GM21737 (cell line): ENCODE results near the gene GOLGA3.
"Not testable (repeated sequence)": the region's sequence is repeated elsewhere in the genome, so short reads cannot be mapped to it uniquely, and the experiment has no call there.

Experiments used
- ATAC-seq: cut with Tn5 transposase; IDR thresholded peaks from one replicate; pipeline ENCODE4 v1.9.1; 2021; ENCODE audit warnings: mild to moderate bottlenecking, moderate library complexity; ENCODE audit not compliant: unreplicated experiment

The GOLGA3 gene, protein sequence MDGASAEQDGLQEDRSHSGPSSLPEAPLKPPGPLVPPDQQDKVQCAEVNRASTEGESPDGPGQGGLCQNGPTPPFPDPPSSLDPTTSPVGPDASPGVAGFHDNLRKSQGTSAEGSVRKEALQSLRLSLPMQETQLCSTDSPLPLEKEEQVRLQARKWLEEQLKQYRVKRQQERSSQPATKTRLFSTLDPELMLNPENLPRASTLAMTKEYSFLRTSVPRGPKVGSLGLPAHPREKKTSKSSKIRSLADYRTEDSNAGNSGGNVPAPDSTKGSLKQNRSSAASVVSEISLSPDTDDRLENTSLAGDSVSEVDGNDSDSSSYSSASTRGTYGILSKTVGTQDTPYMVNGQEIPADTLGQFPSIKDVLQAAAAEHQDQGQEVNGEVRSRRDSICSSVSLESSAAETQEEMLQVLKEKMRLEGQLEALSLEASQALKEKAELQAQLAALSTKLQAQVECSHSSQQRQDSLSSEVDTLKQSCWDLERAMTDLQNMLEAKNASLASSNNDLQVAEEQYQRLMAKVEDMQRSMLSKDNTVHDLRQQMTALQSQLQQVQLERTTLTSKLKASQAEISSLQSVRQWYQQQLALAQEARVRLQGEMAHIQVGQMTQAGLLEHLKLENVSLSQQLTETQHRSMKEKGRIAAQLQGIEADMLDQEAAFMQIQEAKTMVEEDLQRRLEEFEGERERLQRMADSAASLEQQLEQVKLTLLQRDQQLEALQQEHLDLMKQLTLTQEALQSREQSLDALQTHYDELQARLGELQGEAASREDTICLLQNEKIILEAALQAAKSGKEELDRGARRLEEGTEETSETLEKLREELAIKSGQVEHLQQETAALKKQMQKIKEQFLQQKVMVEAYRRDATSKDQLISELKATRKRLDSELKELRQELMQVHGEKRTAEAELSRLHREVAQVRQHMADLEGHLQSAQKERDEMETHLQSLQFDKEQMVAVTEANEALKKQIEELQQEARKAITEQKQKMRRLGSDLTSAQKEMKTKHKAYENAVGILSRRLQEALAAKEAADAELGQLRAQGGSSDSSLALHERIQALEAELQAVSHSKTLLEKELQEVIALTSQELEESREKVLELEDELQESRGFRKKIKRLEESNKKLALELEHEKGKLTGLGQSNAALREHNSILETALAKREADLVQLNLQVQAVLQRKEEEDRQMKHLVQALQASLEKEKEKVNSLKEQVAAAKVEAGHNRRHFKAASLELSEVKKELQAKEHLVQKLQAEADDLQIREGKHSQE (N-terminal part only)

DNA sequence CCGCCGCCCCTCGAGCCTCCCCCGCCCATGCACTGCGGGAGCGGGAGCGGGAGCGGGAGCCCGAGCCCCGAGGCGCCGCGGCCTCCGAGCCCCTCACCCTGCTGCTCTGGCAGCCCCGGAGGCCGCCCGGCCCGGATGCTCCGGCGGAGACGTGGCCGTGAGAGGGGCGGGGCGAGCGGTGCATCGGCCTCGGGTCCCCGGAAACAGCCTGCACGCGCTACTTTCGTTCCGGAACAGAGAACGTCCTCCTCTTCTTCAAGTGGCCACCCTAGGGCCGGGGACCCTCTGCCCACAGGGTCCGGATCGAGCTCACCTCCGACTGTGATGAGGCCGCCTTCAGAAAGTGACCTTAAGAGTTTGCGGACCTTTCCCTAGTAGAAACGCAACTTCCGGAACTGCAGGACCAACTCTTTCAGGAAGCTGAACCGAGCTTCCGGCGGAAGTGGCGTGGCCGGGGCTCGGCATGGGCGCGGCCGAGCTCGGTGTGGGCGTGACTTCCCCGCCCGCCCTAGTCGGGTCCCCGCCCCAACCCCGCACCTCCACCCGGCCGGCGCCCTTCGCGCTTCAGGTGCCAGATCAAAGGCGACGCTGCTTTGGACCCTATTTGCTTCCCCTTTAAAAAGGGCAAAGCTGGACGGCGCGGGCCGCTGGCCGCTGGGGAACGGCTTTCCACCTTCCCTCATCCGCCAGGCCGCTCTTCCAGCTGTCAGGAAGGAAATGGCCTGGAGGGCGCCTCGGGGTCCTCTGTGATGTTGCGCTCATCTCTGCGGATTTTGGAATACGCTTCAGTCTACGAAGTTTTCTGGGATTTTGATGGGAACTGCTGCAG is at the start of gene GOLGA3:
Gene GOLGA3 (minus strand): TSS at position 164 of the 829 bp plus-strand sequence. CDS start 6,741 bp downstream, outside the sequence.
- ATAC-seq: peak; percentile 80

DNA sequence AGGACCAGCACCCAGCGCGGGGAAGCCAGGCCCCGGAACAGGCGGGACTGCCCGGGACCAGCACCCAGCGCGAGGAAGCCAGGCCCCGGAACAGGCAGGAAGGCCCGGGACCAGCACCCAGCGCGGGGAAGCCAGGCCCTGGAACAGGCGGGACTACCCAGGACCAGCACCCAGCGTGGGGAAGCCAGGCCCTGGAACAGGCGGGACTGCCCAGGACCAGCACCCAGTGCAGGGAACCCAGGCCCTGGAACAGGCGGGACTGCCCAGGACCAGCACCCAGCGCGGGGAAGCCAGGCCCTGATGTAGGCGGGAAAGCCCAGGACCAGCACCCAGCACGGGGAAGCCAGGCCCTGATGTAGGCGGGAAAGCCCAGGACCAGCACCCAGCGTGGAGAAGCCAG is 46.0 kb upstream of the GOLGA3 start:
- not testable (repeated sequence) for ATAC-seq

DNA sequence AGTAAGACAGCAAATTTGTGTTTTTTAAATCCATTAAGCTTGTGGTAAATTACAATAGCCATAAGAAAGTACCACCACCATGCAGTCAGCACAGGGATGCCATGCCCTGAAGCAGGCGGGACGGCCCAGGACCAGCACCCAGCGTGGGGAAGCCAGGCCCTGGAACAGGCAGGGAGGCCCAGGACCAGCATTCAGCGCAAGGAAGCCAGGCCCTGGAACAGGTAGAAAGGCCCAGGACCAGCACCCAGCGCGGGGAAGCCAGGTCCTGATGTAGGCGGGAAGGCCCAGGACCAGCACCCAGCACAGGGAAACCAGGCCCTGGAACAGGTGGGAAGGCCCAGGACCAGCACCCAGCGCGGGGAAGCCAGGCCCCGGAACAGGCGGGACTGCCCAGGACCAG is 45.5 kb upstream of the GOLGA3 start:
- ATAC-seq: no peak

DNA sequence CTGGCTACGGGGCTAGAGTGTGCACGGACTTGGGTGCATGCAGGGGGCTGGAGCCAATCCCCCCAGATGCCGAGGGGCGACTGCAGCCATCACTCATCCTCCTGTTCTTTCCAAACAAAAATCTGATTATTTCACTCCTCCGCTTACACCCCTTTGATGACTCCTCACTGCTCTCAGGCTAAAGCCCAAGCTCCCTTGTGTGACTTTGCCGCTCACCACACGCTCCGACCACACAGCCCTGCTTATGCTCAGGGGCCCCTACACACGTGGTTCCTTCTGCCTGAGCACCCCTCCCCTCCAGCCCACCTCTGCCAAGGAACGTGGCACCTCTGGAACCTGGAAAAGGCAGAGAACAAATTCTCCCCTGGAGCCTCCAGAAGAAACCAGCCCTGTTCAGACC is 45.1 kb upstream of the GOLGA3 start:
- no peak for ATAC-seq

DNA sequence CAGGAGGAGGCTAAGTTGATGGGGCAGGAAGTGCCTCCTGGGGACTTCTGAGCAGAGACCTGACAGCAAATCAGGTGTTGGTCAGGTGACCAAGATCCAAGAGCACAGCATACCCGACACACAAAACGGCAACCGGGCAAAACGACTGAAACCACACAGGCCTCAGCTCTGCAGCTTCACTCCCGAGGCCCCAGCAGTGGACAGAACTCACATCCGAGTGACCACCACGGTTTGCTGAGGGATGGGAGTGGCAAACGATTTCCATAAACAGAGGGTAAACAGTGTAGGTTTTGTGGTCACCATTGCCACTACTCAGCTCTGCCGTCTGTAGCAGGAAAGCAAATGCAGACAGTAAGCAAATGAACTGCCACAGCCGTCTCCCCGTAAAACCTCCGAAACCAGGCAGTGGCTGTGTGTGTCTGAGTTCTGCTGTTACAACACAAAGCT is 44.3 kb upstream of the GOLGA3 start:
- no peak for ATAC-seq

DNA sequence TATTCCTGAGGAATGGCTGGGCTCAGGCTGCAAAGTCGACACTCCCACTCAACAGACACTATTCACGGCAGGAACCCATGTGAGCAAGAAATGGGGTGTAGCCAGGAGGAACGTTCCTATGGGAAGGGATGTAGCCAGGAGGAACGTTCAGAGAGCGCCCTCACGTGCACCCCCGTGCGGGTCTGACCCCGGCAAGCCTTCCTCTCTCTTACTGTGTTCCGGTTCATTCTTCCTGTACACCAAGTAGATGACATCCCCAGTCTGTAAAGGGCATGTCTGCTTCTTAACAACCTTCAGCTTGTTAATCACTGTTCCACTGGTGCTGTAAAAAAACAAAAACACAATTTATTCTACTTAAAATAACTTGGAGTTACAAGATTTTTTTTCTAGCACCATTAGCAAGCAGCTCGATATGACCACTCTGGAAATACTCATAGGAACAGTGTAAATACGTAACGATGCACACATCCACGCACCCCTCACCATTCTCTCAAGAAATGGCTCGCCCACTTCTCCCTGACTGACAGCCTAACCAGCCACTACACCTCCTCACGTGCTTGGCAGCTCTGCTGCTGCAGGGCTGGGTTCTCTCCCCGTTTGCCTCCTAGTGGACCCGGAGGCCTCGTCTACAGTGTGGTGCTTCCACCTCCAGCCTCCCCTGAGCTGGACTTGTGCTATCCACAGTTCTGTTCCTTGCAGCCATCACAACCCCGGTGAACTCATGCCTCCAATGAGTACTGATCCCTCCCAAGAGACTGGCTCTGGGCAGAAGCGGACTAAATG is 43.6 kb upstream of the GOLGA3 start:
- ATAC-seq: no peak

DNA sequence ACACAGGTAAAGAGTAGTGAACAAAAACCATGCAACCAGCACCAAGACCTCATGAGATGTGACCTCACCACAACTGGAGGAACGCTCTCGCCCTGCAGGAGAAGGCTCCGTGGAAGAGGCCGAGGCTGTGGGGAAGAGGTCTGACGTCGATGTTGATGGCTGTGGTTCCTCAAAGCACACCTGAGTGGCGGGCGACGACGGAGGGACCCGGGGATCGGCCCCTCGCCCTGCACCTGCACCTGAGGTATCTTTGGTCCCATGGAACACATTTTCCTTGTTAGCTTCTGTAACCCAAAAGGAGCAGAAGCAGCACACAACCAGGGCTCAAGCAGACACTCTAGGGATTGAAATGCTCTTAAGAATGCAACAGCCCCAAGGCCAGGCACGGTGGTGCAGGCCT is 40.9 kb upstream of the GOLGA3 start:
- ATAC-seq: no peak

DNA sequence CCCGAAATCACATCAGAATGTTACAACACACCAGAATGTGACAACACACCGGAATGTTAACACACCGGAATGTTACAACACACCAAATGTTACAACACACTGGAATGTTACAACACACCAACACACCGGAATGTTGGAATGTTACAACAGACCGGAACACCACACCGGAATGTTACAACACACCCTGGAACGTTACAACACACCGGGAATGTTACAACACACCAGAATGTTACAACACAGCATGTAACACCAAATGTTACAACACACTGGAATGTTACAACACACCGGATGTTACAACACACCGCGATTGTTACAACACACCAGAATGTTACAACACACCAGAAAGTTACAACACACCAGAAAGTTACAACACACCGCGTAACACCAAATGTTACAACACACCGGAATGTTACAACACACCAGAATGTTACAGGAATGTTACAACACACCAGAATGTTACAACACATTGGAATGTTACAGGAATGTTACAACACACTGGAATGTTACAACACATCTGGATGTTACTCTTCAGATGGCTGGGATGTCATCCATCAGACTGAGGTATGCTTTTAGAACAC is 37.7 kb upstream of the GOLGA3 start:
- ATAC-seq: no peak

DNA sequence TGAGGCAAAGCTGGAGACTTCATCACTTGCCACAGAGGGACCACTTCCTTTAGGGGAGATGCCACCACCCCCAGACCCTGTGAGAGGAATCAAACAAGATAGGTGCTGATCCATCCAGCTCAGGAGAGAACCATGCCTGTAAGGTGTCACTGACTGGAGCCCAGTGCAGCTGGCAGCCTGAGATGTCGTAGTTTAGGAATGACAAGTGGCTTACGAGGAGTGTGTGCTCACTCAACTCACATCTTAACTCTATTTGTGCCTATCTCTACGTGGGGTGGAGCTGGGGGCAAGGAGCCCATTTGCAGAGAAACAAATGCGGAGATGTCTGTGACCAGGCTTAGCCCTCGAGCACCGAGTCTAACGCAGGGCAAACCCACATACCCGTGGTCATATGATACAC is 32.9 kb upstream of the GOLGA3 start:
- no peak for ATAC-seq

DNA sequence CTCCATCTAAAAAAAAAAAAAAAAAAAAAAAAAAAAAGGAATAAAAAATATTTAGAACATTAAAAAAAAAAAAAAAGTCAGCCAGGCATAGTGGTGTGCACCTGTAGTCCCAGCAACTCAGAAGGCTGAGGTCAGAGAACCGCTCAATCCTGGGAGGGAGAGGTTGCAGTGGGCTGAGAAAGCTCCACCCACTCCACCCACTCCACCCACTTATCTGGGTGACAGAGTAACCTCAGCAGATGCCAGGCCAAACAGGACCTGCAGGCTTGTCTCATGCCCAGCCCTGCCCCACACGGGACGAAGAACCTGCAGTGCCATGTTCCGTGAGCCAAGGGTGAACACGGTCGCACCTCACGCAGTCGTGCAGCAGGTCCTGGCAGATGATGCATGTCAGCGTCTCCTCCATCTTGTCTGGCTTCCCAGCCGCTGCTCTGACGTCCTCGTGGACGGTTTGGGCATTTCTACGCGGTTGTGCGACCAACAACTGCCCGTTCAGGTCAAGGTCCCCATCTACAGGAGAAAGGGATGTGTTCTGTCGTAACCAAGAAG is 30.1 kb upstream of the GOLGA3 start:
- ATAC-seq: no peak

DNA sequence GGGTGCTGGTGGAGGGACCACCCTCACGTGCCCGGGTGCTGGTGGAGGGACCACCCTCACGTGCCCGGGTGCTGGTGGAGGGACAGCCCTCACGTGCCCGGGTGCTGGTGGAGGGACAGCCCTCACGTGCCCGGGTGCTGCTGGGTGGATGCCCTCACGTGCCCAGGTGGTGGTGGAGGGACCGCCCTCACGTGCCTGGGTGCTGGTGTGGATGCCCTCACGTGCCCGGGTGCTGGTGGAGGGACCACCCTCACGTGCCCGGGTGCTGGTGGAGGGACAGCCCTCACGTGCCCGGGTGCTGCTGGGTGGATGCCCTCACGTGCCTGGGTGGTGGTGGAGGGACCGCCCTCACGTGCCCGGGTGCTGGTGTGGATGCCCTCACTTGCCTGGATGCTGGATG is 28.4 kb upstream of the GOLGA3 start:
- not testable (repeated sequence) for ATAC-seq

DNA sequence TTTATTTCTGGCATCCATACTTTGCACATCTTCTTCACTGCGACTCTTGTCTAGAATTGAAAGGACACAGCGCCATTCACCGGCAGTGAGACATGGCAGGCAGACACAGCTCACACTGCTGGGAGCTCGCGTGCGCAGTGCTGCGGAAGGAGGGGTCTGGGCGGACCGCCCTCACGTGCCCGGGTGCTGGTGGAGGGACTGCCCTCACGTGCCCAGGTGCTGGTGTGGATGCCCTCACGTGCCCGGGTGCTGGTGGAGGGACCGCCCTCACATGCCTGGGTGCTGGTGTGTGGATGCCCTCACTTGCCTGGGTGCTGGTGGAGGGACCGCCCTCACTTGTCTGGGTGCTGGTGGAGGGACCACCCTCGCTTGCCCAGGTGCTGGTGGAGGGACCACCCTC is 27.9 kb upstream of the GOLGA3 start:
- no peak for ATAC-seq

DNA sequence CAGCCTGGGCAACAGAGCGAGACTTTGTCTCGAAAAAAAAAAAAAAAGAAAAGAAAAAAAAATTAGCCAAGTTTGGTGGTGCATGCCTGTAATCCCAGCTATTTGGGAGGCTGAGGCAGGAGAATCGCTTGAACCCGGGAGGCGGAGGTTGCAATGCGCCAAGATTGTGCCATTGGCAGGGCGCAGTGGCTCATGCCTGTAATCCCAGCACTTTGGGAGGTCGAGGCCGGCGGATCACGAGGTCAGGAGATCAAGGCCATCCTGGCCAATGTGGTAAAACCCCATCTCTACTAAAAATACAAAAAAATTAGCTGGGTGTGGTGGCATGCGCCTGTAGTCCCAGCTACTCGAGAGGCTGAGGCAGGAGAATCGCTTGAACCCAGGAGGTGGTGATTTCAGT is 26.5 kb upstream of the GOLGA3 start:
- not testable (repeated sequence) for ATAC-seq

DNA sequence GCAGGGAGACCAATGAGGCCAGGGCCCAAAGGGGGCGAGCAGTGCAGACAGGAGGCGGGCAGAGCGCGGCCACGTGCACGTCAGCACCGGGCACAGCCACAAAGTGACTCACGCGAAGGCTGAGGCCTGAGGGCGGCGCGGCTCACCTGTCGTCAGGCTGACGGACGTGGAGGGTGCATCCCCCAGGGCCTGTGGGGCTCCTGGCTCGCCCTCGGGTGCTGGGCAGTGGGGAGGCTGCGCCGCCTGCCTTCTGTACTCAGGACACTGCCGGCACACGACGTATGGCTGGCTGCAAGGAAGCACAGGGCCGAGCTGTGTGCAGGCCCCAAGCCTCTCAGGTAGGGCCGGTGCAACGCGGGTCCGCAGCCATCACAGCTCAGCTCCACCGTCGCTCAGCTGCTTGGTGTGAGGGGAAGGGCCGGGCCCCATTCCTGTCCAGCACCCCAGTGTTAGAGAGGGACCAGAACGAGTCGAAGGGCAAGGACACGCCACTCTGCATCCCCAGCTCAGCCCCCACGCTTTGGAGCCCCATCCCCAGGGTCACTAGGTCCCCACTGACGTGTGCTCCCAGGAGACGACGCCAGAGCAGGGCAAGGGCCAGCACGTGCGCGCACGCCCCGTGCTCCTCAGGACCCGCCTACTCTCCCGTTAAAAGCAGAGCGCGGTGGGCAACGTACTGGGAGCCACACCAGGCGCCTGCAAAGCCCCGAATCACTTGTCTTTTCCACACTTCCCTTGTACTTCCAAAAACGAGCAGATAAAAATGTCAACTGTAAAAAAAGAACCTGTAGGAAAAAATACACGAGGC is 24.8 kb upstream of the GOLGA3 start:
- no peak for ATAC-seq

DNA sequence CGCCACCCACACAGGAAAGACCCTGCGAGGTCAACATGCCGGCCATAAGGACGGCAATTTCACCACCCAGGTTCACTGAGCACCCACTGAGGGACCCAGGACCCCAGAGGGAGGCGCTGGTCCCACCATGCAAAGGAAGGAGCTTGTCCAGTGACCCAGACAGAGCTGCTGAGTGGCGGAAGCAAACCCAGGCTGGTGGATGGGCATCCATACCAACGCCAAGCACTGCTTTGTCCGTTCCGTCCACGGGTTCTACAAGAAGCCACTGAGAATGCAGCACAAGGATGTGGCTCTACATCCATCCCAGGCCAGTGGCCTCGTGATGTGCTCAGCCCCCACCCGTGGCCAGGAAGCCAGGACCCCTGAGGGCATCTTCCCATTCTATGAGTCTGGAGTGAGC is 23.8 kb upstream of the GOLGA3 start:
- ATAC-seq: no peak

DNA sequence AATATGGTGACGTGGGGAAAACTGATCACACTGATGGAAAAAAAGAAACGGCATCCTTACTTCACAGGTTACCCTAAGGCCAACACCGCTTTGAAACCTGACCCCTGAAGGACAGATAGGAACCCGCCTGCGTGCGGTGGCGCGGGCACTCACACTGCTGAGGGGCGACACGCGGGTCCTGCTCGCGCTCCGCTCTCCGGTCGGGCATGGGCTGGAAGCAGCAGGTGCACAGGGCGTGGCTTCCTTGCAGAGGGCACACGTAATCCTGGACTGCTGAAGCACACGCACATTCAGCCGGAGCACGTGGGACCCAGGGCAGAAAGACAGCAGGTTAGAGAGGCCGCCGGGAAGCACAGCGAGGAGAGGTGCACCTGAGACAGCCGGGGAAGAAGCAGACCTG is 22.8 kb upstream of the GOLGA3 start:
- no peak for ATAC-seq

DNA sequence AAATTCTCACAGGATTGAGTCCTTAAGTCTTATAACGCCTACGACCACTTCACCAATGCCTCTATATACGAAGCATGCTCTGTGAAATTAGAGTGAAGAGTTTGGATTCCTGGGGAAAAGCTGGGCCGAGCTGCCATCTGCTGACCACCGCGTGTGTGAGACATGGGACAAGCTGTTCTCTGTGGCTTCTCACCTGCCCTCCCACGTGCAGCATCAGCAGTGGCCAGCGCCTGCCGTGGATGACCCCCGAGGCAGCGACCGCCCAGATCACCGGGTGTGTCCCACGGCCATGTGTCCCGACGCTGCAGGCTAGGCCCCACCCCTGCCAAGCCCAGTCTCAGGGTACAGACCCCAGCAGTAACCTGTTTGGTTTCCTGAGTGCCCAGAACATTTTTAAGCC is 21.6 kb upstream of the GOLGA3 start:
- no peak for ATAC-seq

DNA sequence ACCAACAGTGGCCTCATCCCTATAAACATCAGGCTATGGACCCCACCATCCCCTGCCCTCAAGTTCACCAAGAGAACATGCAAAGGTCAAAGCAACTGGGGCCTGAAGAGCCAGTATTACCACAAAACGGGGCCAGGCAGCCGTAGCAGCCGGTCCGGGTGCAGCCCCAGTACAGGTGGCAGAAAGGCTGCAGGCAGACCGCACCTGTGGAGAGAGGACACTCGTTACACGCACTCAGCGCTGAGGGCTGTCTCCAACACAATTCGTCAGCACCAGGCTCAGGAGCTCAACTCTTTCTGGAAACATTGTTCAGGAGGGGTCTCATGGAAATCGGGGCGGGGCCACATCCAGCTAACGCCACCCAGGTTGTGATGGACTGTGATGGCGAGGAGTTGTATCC is 19.9 kb upstream of the GOLGA3 start:
- ATAC-seq: no peak
